T-cell (primary cell): ENCODE results near the gene LCA5L. TPM values are rescaled to one million over a fixed set of nuclear protein-coding genes. Genes with fewer than 3 reads are reported as not detected.

ENCODE experiments used
- ATAC-seq, 4 experiments: fragments of 200-7000 bp in 3 of 4; fragments of 150-1000 bp in 1 of 4; cut with Tn5 transposase; replicated peaks in 1 of 4; 1 replicate in 3 of 4; 2 replicates in 1 of 4; pipeline ENCODE4 v1.10.0; 2021; ENCODE audit warnings: moderate library complexity in 3 of 4, mild to moderate bottlenecking in 2 of 4, moderate number of reproducible peaks in 1 of 4
- CTCF ChIA-PET, 2 donors: fragments of 300-600 bp; sonication (Branson Sonifier 250); formaldehyde crosslinking; loops; one replicate each; lab custom pipeline; 2022; ENCODE audit warnings: antibody characterized with exemption in 2 of 2; lab: Charles Lee
- POLR2A ChIA-PET, 2 donors: fragments of 300-600 bp; sonication (Branson Sonifier 250); formaldehyde crosslinking; loops; one replicate each; lab custom pipeline; 2022; ENCODE audit warnings: antibody characterized with exemption in 2 of 2; lab: Charles Lee
- DNase-seq, 35 experiments: peaks; one replicate each; pipeline versions ENCODE4 v3.0.0 to v3.0.0-alpha.2; 2013 to 2023
- H3K27ac ChIP-seq: one replicate; pipeline ENCODE4 v1.5.1; 2013; ENCODE audit warnings: low read length
- H3K27me3 ChIP-seq, 2 experiments: replicated peaks in 1 of 2; 1 replicate in 1 of 2; 2 replicates in 1 of 2; pipeline versions ENCODE4 v1.6.1 to v1.7.0; 2013; ENCODE audit warnings: low read length in 1 of 2, mixed read lengths in 1 of 2; ENCODE audit not compliant: control insufficient read depth in 2 of 2, insufficient read depth in 2 of 2; ENCODE audit errors: extremely low read depth in 1 of 2
- H3K36me3 ChIP-seq, 2 donors: 1 replicate in 1 of 2; 2 replicates in 1 of 2; pipeline versions ENCODE4 v1.6.1 to v1.7.0; 2013; ENCODE audit warnings: low read length in 1 of 2; ENCODE audit not compliant: control insufficient read depth in 2 of 2, insufficient read depth in 1 of 2; ENCODE audit errors: extremely low read depth in 1 of 2
- H3K4me1 ChIP-seq, 2 experiments: 1 replicate in 1 of 2; 2 replicates in 1 of 2; pipeline versions ENCODE4 v1.6.1 to v1.7.0; 2013; ENCODE audit warnings: low read length in 2 of 2, mixed read lengths in 1 of 2; ENCODE audit not compliant: insufficient read depth in 2 of 2, control insufficient read depth in 1 of 2; ENCODE audit errors: extremely low read depth in 1 of 2
- H3K4me3 ChIP-seq, 2 donors: 1 replicate in 1 of 2; 2 replicates in 1 of 2; pipeline versions ENCODE4 v1.5.1 to v1.7.0; 2013; ENCODE audit warnings: mild to moderate bottlenecking in 2 of 2, low read length in 1 of 2, moderate library complexity in 1 of 2; ENCODE audit not compliant: control insufficient read depth in 1 of 2; ENCODE audit errors: extremely low read depth in 1 of 2
- H3K9me3 ChIP-seq: 2 replicates; pipeline ENCODE4 v1.7.0; 2013
- H3K27ac Mint-ChIP-seq, 2 donors: one replicate each; pipeline ENCODE4 v1.8.0; 2020 to 2021; ENCODE audit warnings: mild to moderate bottlenecking in 2 of 2, mixed read lengths in 2 of 2
- H3K27me3 Mint-ChIP-seq, 2 donors: one replicate each; pipeline ENCODE4 v1.8.0; 2021 to 2022; ENCODE audit warnings: mixed read lengths in 2 of 2
- H3K36me3 Mint-ChIP-seq: one replicate; pipeline ENCODE4 v1.8.0; 2021; ENCODE audit warnings: mixed read lengths
- H3K4me1 Mint-ChIP-seq, 3 donors: one replicate each; pipeline ENCODE4 v1.8.0; 2020 to 2022; ENCODE audit warnings: mixed read lengths in 3 of 3, mild to moderate bottlenecking in 1 of 3
- H3K4me3 Mint-ChIP-seq, 3 donors: one replicate each; pipeline ENCODE4 v1.8.0; 2020 to 2022; ENCODE audit warnings: mild to moderate bottlenecking in 3 of 3, mixed read lengths in 3 of 3, moderate library complexity in 3 of 3
- H3K9me3 Mint-ChIP-seq, 3 donors: one replicate each; pipeline ENCODE4 v1.8.0; 2020 to 2022; ENCODE audit warnings: mixed read lengths in 3 of 3
- WGBS: methylation state at CpG from one replicate; pipeline ENCODE4 v1.1.5; 2013; ENCODE audit warnings: missing lambda C conversion rate; ENCODE audit not compliant: insufficient coverage; 5-methylcytosine and 5-hydroxymethylcytosine counted together
- total RNA-seq, 35 experiments: library from RNA in 6 of 35; stranded (reverse) in 6 of 35; fragments of 120-200 nt in 1 of 35; gene quantifications; one replicate each; pipeline versions ENCODE4 v1.2.1 to v1.2.4 and lab custom pipeline; 2013 to 2026

LCA5L gene
- total RNA-seq, 5 donors from 2014 or later (not counting 1 experiment from before 2014, with no cell fraction given), result 0.23 to 0.60 (median 0.44) TPM; not detected in 1

DNA sequence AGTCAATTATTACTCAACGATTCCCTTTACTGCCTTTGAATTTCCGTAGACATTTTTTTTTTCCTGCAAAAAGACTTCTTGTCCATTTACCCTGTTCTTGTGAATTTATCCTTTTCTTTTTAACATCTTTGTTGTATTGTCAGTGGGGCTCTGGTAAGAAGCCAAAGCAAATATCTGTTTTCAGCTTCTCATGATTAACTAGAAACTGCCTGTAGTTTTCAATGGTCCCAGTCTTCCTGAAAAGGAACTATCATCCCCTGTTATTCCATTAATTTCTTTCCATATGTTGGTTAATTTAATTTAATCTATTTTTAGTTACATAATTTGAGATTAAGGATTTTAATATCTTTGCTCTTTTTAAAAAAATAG lies 34.2 kb upstream of the LCA5L start:
- Mint-ChIP-seq H3K27me3 (peaks cover 0 to 2% of the 10 kb centered on the region in 2 donors), H3K9me3 (no peaks in the 10 kb centered on the region), H3K4me1 (no peaks in the 10 kb centered on the region), H3K4me3 (no peak overlapping the region), H3K36me3 (peaks cover 6% of the 10 kb centered on the region), H3K27ac (no peak overlapping the region)
- Histone ChIP-seq H3K4me3 (no peak overlapping the region), H3K4me1 (no peaks in the 10 kb centered on the region), H3K36me3 (no peaks in the 10 kb centered on the region), H3K27ac (no peak overlapping the region), H3K27me3 (no peaks in the 10 kb centered on the region), H3K9me3 (no peaks in the 10 kb centered on the region)
- DNase-seq (no peak), ATAC-seq (no peak)
- CTCF ChIA-PET, result no interaction called here
- POLR2A ChIA-PET, result no interaction called here
- WGBS, result no CpG with 5 or more reads among the region's 2 CpGs

DNA sequence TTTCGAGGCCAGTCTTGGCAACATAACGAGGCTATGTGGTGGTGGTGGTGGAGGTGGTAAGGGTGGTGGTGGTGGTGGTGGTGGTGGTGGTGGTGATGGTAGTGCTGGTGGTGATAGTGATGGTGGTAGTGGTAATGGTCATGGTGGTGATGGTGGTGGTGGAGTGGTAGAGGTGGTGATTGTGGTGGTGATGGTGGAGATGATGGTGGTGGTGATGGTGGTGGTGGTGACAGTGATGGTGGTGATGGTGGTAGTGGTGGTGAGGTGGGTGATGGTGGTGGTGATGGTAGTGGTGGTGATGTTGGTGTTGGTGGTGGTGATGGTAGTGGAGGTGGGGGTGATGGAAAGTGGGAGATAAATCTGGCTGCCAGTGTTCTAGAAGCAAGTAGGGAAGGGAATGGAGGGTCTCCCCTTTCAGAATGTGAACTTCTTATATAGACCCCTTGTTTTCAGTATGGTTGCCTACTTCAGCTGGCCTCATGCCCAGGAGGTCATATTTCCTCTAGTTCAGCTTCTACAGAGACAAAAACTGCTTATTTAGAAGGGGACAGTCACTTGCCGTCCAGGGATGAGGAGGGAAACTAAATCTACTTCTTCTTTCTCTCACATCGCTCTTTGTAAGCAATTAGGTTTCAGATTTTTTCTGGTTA lies 33.7 kb upstream of the LCA5L start:
- POLR2A ChIA-PET, result no interaction called here
- Histone ChIP-seq H3K4me1 (no peaks in the 10 kb centered on the region), H3K36me3 (no peaks in the 10 kb centered on the region), H3K4me3 (no peak overlapping the region), H3K9me3 (no peaks in the 10 kb centered on the region), H3K27me3 (no peaks in the 10 kb centered on the region), H3K27ac (no peak overlapping the region)
- 59% methylated on average over 2 of the region's 4 CpGs for WGBS
- no peak overlapping the region for H3K4me3 Mint-ChIP-seq
- no peak for DNase-seq
- CTCF ChIA-PET, result no interaction called here
- H3K36me3 Mint-ChIP-seq, result peaks cover 6% of the 10 kb centered on the region
- H3K27ac Mint-ChIP-seq, result no peak overlapping the region
- H3K4me1 Mint-ChIP-seq, result no peaks in the 10 kb centered on the region
- no peaks in the 10 kb centered on the region for H3K9me3 Mint-ChIP-seq
- H3K27me3 Mint-ChIP-seq, result peaks cover 0 to 2% of the 10 kb centered on the region in 2 donors
- ATAC-seq, result no peak

DNA sequence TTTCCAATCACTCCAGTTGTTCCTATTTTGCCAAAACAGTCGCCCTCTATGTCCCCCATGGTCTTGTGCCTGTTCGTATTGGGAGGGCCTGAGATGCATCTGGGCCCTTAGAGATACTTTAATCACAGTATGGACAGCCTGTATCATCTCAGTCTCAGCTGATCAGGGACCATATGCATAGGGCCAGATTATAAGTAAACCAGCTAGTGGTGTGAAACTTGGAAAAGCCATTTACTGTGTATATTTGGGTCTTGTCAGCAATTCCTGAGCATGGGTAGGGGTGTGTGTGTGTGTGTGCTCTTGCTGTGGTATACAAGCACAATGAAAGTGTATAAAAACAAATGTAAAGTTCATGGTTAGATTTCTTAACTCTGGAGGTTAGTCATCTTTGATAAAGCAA lies 29.0 kb upstream of the LCA5L start:
- Histone ChIP-seq H3K27ac (no peak overlapping the region), H3K27me3 (no peaks in the 10 kb centered on the region), H3K4me3 (no peak overlapping the region), H3K9me3 (no peaks in the 10 kb centered on the region), H3K4me1 (no peaks in the 10 kb centered on the region), H3K36me3 (no peaks in the 10 kb centered on the region)
- peaks cover 0 to 4% of the 10 kb centered on the region in 2 donors for H3K27me3 Mint-ChIP-seq
- no peak for DNase-seq
- peaks cover 6% of the 10 kb centered on the region for H3K36me3 Mint-ChIP-seq
- CTCF ChIA-PET, result interaction anchor here in 1 of 2 donors (0.5 kb wide), 1 partner anchor 25 kb away, joined by 3 read pairs; no protein-coding TSS in a partner anchor
- WGBS, result 80% methylated on average over 2 of the region's 2 CpGs
- POLR2A ChIA-PET, result no interaction called here
- ATAC-seq, result no peak
- H3K4me3 Mint-ChIP-seq, result no peak overlapping the region
- H3K9me3 Mint-ChIP-seq, result no peaks in the 10 kb centered on the region
- no peak overlapping the region for H3K27ac Mint-ChIP-seq
- no peaks in the 10 kb centered on the region for H3K4me1 Mint-ChIP-seq

DNA sequence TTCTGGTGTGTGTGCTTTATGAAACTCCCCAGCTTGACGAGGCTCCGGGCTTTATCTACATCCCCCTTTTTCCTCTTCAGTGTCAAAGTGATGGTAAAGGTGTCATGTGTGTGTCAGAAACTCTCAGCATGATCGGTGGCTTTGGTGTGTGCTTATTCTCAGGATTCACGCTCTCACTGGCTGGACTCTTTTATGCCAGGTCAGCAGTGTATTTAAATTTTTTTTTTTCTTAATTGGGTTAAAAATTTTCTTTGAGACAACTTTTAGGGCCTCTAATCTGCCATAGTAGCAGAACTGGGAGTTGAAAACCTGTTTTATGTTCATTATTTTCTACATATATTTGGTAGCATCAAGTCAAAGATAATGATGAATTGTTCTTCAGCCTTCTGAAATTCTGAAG lies 27.2 kb upstream of the LCA5L start:
- ChIA-PET CTCF (no interaction called here), POLR2A (no interaction called here)
- Histone ChIP-seq H3K27me3 (no peaks in the 10 kb centered on the region), H3K9me3 (no peaks in the 10 kb centered on the region), H3K4me3 (no peak overlapping the region), H3K4me1 (no peaks in the 10 kb centered on the region), H3K27ac (no peak overlapping the region), H3K36me3 (no peaks in the 10 kb centered on the region)
- WGBS, result 83% methylated on average over 1 of the region's 4 CpGs
- Mint-ChIP-seq H3K36me3 (peaks cover 6% of the 10 kb centered on the region), H3K4me1 (no peaks in the 10 kb centered on the region), H3K27me3 (peaks cover 0 to 4% of the 10 kb centered on the region in 2 donors), H3K27ac (no peak overlapping the region), H3K4me3 (no peak overlapping the region), H3K9me3 (no peaks in the 10 kb centered on the region)
- ATAC-seq (no peak), DNase-seq (no peak)

DNA sequence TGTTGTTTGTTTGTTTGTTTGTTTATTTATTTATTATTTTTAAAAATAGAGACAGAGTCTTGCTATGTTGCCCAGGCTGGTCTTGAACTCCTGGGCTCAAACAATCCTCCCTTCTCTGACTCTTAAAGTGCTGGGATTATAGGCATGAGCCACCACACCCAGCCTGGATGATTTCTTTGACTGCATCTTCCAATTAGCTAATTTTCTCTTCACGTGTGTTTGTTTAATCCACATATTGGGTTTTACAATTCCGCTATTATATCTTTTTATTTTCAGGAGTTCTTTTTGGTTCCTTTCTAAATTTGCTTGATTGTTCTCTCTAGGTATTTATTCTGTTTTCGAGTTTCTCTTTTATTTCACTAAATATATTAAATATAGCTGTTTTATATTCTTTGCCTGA lies 26.0 kb upstream of the LCA5L start:
- Histone ChIP-seq H3K27ac (no peak overlapping the region), H3K36me3 (no peaks in the 10 kb centered on the region), H3K27me3 (no peaks in the 10 kb centered on the region), H3K4me3 (no peak overlapping the region), H3K9me3 (no peaks in the 10 kb centered on the region), H3K4me1 (no peaks in the 10 kb centered on the region)
- ChIA-PET CTCF (no interaction called here), POLR2A (no interaction called here)
- Mint-ChIP-seq H3K4me1 (no peaks in the 10 kb centered on the region), H3K4me3 (no peak overlapping the region), H3K9me3 (no peaks in the 10 kb centered on the region), H3K36me3 (peaks cover 6% of the 10 kb centered on the region), H3K27me3 (peaks cover 0 to 4% of the 10 kb centered on the region in 2 donors), H3K27ac (no peak overlapping the region)
- ATAC-seq (no peak), DNase-seq (no peak)
- WGBS, result no CpG with 5 or more reads among the region's 3 CpGs

DNA sequence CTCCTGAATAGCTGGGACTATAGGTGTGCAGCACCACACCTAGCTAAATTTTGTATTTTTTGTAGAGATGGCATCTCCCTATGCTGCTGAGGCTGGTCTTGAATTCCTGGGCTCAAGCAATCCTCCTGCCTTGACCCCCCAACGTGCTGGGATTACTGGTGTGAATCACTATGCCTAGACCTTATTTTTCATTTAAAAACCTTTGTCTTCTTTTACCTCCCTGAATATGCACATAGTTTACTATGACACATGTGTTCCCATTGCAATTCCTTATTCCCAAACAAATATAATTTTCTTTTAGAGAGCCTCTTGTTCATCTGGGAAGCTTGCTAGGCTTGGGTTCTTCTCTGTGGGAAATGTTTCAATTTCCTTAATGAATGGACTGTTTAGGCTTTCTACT lies 23.0 kb upstream of the LCA5L start:
- H3K36me3 ChIP-seq, result no peaks in the 10 kb centered on the region
- DNase-seq (no peak), ATAC-seq (no peak)
- ChIA-PET CTCF (no interaction called here), POLR2A (interaction anchor here in 1 of 2 donors (0.7 kb wide), 1 partner anchor 48 kb away, joined by 6 read pairs; no protein-coding TSS in a partner anchor)
- no peaks in the 10 kb centered on the region for H3K4me1 Mint-ChIP-seq
- H3K9me3 ChIP-seq, result no peaks in the 10 kb centered on the region
- H3K36me3 Mint-ChIP-seq, result peaks cover 18% of the 10 kb centered on the region
- WGBS, result 71% methylated on average over 1 of the region's 1 CpG
- peaks cover 0 to 3% (median 2%) of the 10 kb centered on the region in 3 donors for H3K9me3 Mint-ChIP-seq
- no peak overlapping the region for H3K4me3 Mint-ChIP-seq
- H3K27me3 ChIP-seq, result no peaks in the 10 kb centered on the region
- H3K27me3 Mint-ChIP-seq, result peaks cover 0 to 4% of the 10 kb centered on the region in 2 donors
- no peak overlapping the region for H3K4me3 ChIP-seq
- no peak overlapping the region for H3K27ac Mint-ChIP-seq
- no peaks in the 10 kb centered on the region for H3K4me1 ChIP-seq
- H3K27ac ChIP-seq, result no peak overlapping the region
